ENCODE data around the gene TMEM120B. TPM values are rescaled to one million over a fixed set of nuclear protein-coding genes. Genes with fewer than 3 reads are reported as not detected.
"Not testable (repeated sequence)": the region's sequence is repeated elsewhere in the genome, so short reads cannot be mapped to it uniquely, and the experiment has no call there.

TMEM120B gene
- polyA plus RNA-seq, 1 donor, result 19.5 TPM

DNA sequence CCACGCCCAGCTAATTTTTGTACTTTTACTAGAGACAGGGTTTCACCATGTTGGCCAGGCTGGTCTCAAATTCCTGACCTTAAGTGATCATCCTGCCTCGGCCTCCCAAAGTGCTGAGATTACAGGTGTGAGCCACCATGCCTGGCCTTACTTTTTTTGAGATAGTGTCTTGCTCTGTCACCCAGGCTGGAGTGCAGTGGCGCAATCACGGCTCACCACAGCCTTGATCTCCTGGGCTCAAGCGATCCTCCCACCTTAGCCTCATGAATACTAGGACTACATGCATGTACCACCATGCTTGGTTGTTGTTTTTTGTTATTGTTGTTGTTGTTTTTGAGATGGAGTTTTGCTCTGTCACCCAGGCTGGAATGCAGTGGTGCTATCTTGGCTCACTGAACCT lies 33.0 kb downstream of the TMEM120B start:
- DNase-seq (ENCODE audit: low read depth), result not testable (repeated sequence)

DNA sequence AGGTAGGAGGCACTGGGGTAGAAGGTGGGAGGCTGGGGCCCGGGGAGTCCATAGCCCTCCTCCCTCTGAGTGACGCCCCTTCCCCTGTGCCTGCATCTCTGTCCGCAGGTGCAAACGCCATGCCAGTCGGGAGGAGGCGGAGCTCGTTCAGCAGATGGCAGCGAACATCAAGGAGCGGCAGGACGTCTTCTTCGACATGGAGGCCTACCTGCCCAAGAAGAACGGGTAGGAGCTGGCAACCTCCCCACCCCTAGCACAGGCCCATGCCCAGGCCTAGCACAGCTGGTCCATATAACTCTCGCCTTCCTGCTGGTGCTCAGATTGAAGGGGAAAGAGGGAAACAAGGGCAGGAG lies 35.6 kb downstream of the TMEM120B start:
- DNase-seq (ENCODE audit: low read depth), result no peak

DNA sequence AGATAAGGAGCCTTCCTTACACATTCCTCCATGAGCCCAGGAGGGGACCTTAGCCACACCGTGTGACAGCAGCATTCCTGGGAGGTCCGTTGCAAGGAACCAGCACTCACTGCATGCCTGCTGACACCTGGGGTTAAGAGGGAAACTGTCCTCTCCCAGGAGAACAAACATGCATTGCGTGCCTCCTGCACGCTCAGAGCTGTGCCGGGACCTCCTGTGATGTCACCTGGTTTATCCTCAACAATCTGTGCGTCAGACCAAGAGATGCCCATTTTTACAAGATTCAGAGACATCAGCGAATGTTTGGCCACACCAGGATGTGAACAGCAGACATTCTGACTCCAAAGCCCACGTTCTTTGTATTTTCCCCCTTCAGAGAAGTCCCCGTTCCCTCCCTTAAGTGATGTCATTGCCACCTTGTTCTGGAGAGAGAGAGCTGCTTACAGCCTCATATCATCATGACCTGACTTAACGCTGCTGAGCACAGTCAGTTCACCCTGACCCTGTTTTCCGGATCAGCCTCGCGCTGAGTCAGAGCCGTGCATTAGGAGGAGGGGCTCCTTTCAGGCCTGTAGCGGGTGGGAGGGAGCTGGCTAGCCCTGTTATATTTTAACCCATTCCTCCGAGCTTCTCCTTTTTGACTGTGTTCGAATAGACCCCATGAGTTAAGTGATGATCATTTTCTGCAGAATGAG lies 36.2 kb downstream of the TMEM120B start:
- no peak for DNase-seq (ENCODE audit: low read depth)

DNA sequence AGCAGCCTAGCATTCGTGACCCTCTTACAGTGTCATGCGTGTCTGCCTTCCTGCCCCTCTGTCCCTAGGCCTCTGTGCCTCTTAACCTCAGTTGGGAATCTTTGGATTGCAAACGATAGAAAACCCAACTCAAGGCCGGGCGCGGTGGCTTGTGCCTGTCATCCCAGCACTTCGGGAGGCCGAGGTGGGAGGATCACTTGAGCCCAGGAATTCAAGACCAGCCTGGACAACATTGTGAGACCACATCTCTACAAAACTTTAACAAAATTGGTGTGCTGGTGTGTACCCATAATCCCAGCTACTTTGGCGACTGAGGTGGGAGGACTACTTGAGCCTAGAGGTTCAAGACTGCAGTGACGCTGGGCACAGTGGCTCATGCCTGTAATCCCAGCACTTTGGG lies 36.7 kb downstream of the TMEM120B start:
- no peak for DNase-seq (ENCODE audit: low read depth)

DNA sequence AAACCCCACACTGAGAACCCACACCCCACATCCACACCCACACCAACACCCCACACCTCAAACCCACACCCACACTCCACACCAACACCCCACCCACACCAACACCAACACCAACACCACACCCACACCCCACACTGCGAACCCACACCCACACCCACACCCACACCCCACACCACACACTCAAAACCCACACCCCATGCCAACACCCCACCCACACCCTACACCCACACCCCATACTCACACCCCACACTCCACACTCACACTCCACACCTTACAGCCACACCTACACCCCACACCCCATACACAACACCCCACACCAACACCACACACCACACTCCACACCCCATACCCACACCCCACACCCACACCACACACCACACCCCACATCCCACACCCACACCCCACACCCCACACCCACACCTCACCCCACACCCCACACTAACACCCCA lies 38.0 kb downstream of the TMEM120B start:
- DNase-seq (ENCODE audit: low read depth), result no peak

DNA sequence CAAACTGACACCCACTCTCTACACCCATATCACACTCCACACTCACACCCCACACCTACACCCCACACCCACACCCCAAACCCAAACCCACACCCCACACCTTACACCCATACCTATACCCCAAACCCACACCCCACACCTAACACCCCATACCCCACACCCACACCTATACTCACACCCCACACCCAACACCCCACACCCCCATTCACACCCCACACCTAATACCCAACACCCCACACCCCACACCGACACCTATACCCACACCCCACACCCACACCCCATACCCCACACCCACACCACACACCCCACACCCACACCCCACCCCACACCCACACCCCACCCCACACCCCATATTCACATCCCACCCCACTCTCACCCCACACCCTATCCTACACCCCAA lies 38.5 kb downstream of the TMEM120B start:
- DNase-seq (ENCODE audit: low read depth), result no peak

DNA sequence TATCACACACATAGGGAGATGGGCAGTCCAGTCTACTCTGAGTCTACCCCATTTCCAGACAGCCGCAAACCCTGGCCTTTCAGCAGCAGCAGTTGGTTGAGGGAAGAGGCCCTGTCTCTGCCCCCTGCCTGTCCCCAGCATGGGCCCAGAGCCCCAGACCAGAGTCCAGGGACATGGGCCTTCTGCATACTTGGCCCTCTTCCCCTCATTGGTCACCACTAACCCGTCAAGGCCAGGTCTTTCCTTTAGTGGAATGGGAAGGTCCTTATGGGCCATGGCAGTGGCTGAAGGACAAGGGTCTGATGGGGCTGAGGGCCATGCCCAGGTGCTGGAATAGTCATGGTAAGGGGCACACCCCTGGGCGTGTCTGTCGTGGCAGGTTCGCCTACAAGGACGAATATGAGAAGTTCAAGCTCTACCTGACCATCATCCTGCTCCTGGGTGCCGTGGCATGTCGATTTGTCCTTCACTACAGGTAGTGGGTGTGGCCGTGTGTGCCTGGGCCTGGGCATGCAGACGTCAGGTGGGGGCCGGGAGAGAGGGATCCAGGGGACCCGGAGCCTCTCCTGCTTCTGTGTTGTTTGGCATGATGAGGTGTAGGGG lies 39.3 kb downstream of the TMEM120B start:
- DNase-seq (ENCODE audit: low read depth), result no peak

DNA sequence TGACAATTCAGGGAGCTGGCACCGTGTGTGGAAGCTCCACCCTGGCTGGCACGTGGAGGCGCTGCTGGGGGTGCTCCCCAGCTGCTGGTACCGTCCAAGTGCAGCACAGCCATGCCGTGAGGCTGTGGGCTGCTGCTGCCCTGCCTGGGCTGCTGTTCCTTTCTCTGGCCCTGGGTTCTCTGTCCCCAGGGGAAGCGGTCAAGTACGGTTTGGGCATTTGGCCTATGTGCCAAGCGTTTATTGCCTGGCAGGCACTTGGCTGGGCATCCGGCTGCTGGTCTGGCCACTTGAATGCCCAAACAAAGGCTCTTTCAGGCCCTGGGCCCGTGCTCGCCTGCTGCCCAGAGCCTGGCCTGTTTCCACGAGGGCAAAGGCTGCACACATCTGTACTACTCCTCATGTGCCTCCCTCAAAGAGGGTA lies 41.3 kb downstream of the TMEM120B start:
- no peak for DNase-seq (ENCODE audit: low read depth)

DNA sequence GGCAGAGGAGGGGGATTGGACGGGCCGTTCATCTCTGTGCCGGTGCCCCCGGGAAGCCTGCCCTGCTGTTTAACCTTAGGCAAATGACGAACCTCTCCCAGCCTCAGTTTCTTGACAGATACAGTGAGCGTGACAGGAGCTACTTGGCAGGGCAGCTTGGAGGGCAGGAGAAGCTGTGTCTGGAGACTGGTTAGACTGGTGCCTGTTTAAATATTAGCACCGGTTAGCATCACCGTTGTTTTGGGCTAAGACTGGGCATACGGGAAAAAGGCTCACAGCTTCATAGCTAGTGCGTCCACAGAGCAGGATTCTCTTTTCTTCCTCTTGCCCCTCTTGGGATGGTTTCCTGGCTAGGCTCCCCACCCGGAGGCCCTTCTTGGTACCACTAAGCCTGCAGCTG lies 42.3 kb downstream of the TMEM120B start:
- no peak for DNase-seq (ENCODE audit: low read depth)

DNA sequence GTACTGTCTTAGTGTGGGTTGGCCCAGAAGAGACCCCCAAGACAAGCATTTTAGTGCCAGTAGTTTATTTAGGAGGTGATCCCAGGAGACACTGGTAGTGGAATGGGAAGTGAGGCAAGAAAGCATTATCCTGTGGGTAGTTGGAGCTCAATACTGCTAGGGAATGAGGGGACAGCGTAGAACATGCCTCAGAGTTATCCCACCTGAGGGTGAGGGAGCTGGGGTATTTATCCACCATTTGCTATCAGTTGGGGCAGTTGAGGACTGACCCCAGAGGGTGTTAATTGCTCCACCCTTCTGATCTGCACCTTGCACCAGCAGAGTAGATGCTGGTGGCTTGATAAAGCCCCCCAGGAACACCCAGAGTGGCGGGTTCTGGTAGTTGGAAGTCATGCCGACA lies 43.0 kb downstream of the TMEM120B start:
- DNase-seq (ENCODE audit: low read depth), result no peak

DNA sequence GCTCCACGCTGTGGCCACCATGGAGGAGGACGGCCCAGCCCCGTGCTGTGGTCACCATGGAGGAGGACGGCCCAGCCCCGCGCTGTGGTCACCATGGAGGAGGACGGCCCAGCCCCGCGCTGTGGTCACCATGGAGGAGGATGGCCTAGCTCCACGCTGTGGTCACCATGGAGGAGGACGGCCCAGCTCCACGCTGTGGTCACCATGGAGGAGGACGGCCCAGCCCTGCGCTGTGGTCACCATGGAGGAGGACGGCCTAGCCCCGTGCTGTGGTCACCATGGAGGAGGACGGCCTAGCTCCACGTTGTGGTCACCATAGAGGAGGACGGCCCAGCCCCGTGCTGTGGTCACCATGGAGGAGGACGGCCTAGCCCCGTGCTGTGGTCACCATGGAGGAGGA lies 46.0 kb downstream of the TMEM120B start:
- not testable (repeated sequence) for DNase-seq (ENCODE audit: low read depth)

DNA sequence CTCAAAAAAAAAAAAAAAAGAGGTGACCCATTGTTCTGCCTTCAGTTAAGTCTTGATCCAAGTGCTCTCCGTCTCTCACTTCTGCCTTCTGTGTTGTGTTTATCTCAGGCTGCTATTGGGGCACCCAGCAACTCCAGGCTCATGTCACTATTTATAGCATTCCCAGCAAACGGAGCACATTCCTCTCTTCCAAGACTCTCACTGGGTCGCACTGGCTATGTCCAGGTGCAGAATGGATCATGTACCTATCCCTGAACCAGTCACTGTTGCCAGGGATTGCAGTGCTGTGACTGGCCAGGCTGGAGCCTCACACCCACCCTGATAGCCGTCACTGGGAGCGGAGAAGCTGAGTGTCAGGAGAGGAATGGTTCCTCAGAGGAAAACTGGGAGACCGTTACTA lies 49.7 kb downstream of the TMEM120B start:
- no peak for DNase-seq (ENCODE audit: low read depth)

DNA sequence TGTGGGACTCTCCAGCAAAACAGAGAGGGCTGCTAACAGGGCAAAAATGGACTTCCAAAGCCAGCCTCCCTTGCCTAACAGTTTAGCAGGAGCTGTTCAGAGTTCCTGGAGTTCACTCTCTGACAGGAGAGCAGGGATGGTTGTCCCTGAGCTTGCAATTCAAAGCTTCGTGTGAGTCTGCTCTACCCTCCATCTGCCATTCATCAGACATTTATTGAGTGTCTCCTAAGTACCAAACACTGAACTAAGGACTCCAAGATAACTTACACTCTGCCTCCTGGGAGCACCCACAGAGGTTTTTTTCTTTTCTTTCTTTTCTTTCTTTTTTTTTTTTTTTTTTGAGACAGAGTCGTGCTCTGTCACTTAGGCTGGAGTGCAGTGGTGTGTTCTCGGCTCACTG lies 52.3 kb downstream of the TMEM120B start:
- no peak for DNase-seq (ENCODE audit: low read depth)

DNA sequence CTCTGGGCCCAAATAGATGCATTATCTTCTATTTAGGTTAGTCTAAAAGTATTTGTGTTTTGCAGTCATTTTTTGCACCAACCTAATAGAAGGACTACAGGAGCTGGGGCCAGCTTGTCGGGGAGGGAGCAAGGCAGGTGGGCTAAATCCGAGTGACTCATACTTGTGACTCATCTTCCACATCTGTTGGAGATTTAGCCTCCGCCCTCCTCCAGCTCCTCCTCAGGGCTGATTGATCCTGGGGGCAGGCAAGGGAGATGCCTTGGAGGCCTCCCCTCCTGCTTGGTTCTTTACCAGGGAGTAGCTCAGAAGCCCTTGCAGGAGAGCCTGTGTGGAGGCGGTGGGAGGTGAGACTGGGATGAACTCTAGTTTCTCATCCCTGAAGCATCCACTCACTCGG lies 53.0 kb downstream of the TMEM120B start:
- no peak for DNase-seq (ENCODE audit: low read depth)

DNA sequence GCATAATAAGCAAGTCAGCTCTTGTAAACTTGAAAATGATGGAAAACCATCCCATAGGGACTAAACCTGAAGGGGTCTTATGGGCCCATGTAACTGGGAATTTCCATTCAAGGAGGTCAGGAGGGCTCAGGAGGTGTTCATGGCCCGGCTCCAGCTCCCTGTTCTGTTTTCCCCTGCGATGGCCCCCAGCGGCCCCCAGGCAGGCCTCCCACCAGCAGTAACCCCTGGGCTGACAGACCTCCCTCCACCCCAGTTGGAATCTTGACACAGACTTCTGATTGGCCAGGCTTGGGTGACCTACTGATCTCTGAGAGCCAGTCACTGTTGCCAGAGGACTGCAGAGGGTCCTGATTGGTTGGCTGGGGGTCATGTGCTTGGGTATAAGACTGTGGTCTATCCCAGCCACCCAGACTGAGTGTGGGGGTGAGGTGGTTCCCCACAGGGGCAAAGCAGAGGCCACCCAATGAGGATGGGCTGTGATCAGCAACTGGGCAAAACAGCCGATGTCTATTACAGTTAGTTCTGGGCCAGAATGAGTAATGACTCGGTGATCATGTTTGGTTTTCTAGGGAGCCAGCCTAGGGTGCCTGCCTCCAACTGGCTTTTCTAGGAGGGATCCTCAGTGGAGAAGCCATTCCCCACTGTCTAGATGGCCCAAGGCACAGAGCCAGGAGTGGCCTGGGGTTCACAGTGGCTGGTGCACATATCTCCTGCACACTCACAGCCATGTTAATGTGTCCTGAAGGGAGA lies 53.9 kb downstream of the TMEM120B start:
- DNase-seq (ENCODE audit: low read depth), result no peak

DNA sequence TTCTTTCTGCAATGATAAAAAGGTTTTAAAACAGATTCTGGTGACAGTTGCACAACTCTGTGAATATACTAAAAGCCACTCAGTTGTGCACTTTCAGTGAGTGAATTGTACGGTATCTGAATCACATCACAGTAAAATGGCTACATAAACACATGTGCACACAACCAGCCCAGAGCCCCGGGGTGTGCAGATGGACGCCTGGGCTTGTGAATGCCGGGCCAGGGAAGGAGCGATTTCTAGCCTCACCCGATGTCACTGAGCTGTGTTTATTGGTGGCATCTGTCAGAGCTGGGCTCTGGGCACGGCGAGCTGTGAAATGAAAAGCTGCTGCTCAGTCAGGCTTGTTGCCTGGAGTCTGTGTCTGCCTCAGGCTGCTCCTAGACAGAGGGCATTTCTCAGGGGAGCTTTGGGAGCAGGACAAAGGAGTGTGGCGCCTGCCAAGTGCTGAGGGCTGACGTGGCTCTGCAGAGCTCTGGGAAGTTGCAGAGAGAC lies 55.0 kb downstream of the TMEM120B start:
- DNase-seq (ENCODE audit: low read depth), result no peak

DNA sequence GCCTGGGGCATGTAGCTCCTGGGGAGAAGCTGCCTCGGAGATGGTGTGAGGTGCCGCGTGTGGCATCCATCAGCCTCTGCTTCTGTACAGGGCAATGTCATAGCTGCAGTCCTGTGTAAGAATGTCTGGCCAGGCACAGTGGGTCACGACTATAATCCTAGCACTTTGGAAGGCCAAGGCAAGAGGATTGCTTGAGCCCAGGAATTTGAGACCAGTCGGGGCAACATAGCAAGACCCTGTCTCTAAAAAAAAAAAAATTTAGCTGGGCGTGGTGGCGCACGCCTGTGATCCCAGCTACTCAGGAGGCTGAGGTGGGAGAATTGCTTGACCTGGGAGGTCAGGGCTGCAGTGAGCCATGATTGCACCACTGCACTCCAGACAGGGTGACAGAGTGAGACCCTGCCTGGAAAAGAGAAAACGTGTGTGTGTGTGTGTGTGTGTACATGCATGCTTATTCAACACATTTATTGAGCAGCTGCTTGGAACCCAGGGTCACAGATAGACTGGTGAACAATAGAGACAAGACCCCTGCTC lies 56.8 kb downstream of the TMEM120B start:
- DNase-seq (ENCODE audit: low read depth), result no peak

DNA sequence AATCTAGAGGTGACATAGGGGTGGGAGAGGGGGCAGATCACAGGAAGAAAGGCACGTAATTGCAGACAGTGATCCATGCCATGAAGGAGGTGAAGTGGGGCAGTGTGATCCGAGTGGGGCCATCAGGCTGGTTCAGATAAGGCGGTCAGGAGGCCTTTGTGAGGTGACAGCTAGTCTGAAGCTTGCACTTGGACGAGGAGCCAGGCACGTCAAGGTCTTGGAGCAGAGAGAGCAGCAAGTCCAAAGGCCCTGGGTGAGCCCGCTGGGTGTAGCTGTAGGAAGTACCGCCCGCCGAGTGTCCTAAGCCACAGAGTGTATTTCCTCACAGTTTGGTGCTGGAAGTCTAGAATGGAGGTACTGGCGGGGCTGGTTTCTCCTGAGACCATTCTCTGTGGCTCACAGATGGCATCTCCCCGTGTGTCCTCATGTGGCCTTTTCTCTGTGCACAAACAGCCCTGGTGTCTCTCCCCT lies 57.3 kb downstream of the TMEM120B start:
- DNase-seq (ENCODE audit: low read depth), result no peak

DNA sequence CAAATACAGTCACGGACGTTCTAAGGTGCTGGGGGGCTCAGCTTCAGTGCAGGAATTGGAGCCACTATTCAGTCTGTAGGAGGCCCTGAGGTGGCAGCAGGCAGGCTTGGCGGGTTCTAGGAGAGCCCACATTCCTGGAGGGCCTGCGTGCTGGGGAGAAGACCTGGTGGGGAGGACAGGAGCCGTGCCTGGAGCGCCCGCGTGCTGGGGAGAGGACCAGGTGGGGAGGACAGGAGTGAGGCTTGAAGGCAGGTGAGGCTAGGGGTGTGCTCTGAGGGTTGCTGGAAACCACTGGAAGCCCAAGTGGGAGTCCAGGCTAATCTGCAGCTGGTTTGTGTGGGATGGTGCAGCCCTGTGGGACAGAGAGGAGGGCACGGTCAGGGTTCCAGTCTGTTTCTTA lies 57.8 kb downstream of the TMEM120B start:
- no peak for DNase-seq (ENCODE audit: low read depth)

DNA sequence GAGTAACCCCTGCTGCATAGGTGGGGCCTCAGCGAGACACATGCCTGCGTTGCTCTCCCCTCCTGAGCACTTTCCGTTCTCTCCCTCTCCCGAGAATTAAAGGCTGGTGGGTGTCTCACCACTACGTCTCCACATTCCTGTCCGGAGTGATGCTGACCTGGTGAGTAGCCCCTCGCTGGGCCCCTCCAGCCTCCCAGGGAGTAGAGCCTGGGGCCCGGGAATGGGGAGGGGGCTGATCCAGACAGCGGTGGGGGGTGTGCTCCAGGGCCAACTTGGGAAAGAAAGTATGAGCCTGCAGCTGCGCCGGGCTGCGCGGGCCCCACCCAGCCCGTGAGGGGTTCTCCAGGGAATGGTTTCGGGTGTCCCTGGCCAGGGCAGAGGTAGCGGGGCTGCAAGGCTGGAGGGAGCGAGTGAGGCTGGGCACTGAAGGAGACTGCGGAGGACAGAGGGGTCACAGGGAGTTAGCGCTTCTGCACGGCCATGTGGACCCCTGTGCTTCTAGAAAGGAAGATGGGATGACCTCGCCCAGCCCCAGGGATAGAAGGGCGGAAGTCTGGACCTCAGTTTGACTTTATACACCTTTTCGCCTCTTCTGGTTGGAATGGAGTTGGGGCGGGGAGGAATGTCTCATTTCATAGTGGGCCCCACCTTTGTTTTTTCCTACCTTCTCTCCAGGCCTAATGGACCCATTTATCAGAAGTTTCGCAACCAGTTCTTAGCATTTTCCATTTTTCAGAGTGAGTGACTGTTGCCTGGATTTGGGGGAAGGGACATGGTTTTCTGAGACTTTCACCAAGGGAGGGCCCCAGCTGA lies 58.5 kb downstream of the TMEM120B start:
- DNase-seq (ENCODE audit: low read depth), result no peak

DNA sequence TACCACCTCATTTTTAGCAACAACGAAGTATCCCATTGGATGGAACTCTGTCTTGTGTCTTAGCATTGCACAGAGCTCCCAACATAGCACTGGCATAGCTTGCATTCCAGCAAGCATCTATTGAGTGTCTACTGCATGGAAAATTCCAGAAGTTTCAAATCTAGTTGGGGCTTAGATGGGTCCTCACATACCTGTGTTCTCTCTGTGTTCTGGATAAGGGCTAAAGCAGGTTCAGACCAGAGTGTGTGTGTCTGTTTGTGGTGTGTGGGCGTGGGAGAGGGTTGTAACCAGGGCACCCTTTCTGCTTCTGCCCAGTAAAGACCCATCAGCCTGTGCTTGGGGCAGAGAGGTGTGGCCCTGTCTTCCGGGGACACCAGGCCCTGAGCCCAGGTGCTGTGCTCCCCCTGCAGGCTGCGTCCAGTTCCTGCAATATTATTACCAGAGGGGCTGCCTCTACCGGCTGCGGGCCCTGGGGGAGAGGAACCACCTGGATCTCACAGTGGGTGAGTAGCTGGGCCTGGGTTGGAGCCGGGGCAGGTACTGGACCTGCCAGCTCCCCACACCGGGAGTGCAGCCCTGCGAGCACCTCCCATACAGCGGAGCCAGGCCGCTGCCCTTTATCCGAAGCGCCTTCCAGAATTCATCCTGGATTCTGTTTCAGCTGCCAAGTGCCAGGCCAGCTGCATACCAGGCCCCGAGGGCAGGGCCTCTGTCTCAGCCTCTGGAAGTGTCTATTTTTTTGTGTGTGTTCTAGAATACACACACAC lies 60.6 kb downstream of the TMEM120B start:
- DNase-seq (ENCODE audit: low read depth), result no peak
